Uterus (tissue), 2 donors: ENCODE data around the gene P4HB.

Experiments used
- CTCF ChIP-seq, 4 experiments: fragments of 200-600 bp in 2 of 4; fragments of 450-650 bp in 2 of 4; sonication (generic) in 2 of 4; IDR thresholded peaks; one replicate each; pipeline ENCODE4 v1.5.1; 2016 to 2019; ENCODE audit warnings: antibody characterized with exemption in 4 of 4, mild to moderate bottlenecking in 2 of 4, moderate library complexity in 1 of 4
- POLR2A ChIP-seq, 2 donors: fragments of 450-650 bp; IDR thresholded peaks; one replicate each; pipeline ENCODE4 v1.6.1; 2016; ENCODE audit warnings: antibody characterized with exemption in 2 of 2, mild to moderate bottlenecking in 1 of 2, moderate library complexity in 1 of 2

GRCh38 chr17:81904600-81905423 is 44.5 kb upstream of the P4HB start:
- no peak for TF ChIP-seq CTCF (IDR thresholded peaks at IDR 0.05)
- TF ChIP-seq POLR2A (IDR thresholded peaks at IDR 0.05), result no peak
